Gastrocnemius medialis (tissue), 4 donors: ENCODE data around the gene MYL5. TPM values are rescaled to one million over a fixed set of nuclear protein-coding genes. Genes with fewer than 3 reads are reported as not detected.

Experiments used
- ATAC-seq, 2 donors: fragments of 150-250 bp; one replicate each; pipeline ENCODE4 v1.9.1; 2016
- DNase-seq, 2 donors: peaks; one replicate each; pipeline ENCODE4 v3.0.0-alpha.2; 2019
- H3K27ac ChIP-seq, 4 donors: fragments of 200-600 bp; sonication (generic); 1 replicate in 1 of 4; 2 replicates in 3 of 4; pipeline ENCODE4 v1.5.1; 2016 to 2018; ENCODE audit warnings: mild to moderate bottlenecking in 2 of 4, moderate library complexity in 1 of 4
- H3K27me3 ChIP-seq, 3 donors: fragments of 200-600 bp; sonication (generic) in 2 of 3; 1 replicate in 1 of 3; 2 replicates in 2 of 3; pipeline versions ENCODE4 v1.5.1 to v1.6.0; 2016 to 2019; ENCODE audit warnings: mild to moderate bottlenecking in 1 of 3, moderate library complexity in 1 of 3
- H3K36me3 ChIP-seq, 2 donors: fragments of 200-600 bp; sonication (generic) in 1 of 2; one replicate each; pipeline ENCODE4 v1.5.1; 2017 to 2018
- H3K4me1 ChIP-seq, 2 donors: fragments of 200-600 bp; sonication (generic) in 1 of 2; one replicate each; pipeline ENCODE4 v1.5.1; 2016 to 2017; ENCODE audit warnings: mild to moderate bottlenecking in 2 of 2
- H3K4me3 ChIP-seq, 4 donors: fragments of 200-600 bp; sonication (generic) in 3 of 4; 1 replicate in 1 of 4; 2 replicates in 3 of 4; pipeline ENCODE4 v1.5.1; 2016 to 2019; ENCODE audit warnings: mild to moderate bottlenecking in 2 of 4
- H3K9me3 ChIP-seq, 3 donors: fragments of 200-600 bp; sonication (generic) in 2 of 3; 1 replicate in 1 of 3; 2 replicates in 2 of 3; pipeline ENCODE4 v1.5.1; 2016 to 2019
- CTCF ChIP-seq, 5 experiments: fragments of 450-650 bp in 3 of 5; fragments of 200-600 bp in 2 of 5; sonication (generic) in 2 of 5; IDR thresholded peaks in 4 of 5; conservative IDR thresholded peaks in 1 of 5; 1 replicate in 4 of 5; 2 replicates in 1 of 5; pipeline ENCODE4 v1.5.1; 2016 to 2019; ENCODE audit warnings: antibody characterized with exemption in 5 of 5, mild to moderate bottlenecking in 3 of 5, moderate library complexity in 3 of 5
- POLR2A ChIP-seq, 2 donors: fragments of 450-650 bp; IDR thresholded peaks; one replicate each; pipeline ENCODE4 v1.6.1; 2017; ENCODE audit warnings: antibody characterized with exemption in 2 of 2, mild to moderate bottlenecking in 2 of 2, moderate library complexity in 2 of 2
- in situ Hi-C, 4 donors: fragments of 200-750 bp; cut with MboI; loops; one replicate each; pipeline versions ENCODE4 v1.15.0 to v1.8.0; 2017; ENCODE audit warnings: low sequenced_read_pairs in 4 of 4
- intact Hi-C: fragments of 100-400 bp; cut with DNase I; formaldehyde crosslinking; loops from one replicate; pipeline ENCODE4 v1.15.1; 2023; ENCODE audit warnings: low total_unique reads
- total RNA-seq, 4 donors: library from RNA; depleted of rRNA; stranded (reverse); fragments of >200 nt; gene quantifications; one replicate each; pipeline versions ENCODE4 v1.1.0 to v1.2.3, GENCODE V29; 2016

The MYL5 gene
- total RNA-seq, 4 donors from 2014 or later, result 1.3 to 20.3 (median 3.6) TPM

GRCh38 chr4:629636-629914, 44.8 kb upstream of the MYL5 start:
- Histone ChIP-seq H3K4me1 (no peaks in the 10 kb centered on the region), H3K27me3 (peaks cover 0 to 9% (median 6%) of the 10 kb centered on the region in 3 donors), H3K27ac (no peak overlapping the region), H3K4me3 (no peak overlapping the region), H3K36me3 (no peaks in the 10 kb centered on the region), H3K9me3 (no peaks in the 10 kb centered on the region)
- ATAC-seq (no peak), DNase-seq (no peak)
- in situ Hi-C loops, result no loop called here
- intact Hi-C loops, result no loop called here
- TF ChIP-seq POLR2A (IDR thresholded peaks at IDR 0.05), result no peak
- TF ChIP-seq CTCF (IDR thresholded peaks at IDR 0.05 in 4 of 5, conservative IDR thresholded peaks at IDR 0.05 in 1 of 5), result no peak

GRCh38 chr4:629915-630641, 44.3 kb upstream of the MYL5 start:
- Histone ChIP-seq H3K4me1 (no peaks in the 10 kb centered on the region), H3K27me3 (peaks cover 0 to 9% (median 6%) of the 10 kb centered on the region in 3 donors), H3K27ac (no peak overlapping the region), H3K4me3 (no peak overlapping the region), H3K9me3 (no peaks in the 10 kb centered on the region), H3K36me3 (no peaks in the 10 kb centered on the region)
- ATAC-seq (no peak), DNase-seq (no peak)
- TF ChIP-seq CTCF (IDR thresholded peaks at IDR 0.05 in 4 of 5, conservative IDR thresholded peaks at IDR 0.05 in 1 of 5), result no peak
- no peak for TF ChIP-seq POLR2A (IDR thresholded peaks at IDR 0.05)
- intact Hi-C loops, result no loop called here
- in situ Hi-C loops, result no loop called here

GRCh38 chr4:630656-631055, 43.7 kb upstream of the MYL5 start:
- TF ChIP-seq POLR2A (IDR thresholded peaks at IDR 0.05), result no peak
- no peak for TF ChIP-seq CTCF (IDR thresholded peaks at IDR 0.05 in 4 of 5, conservative IDR thresholded peaks at IDR 0.05 in 1 of 5)
- no peaks in the 10 kb centered on the region for H3K4me1 ChIP-seq
- peaks cover 0 to 9% (median 6%) of the 10 kb centered on the region in 3 donors for H3K27me3 ChIP-seq
- H3K9me3 ChIP-seq, result no peaks in the 10 kb centered on the region
- intact Hi-C loops, result no loop called here
- no peaks in the 10 kb centered on the region for H3K36me3 ChIP-seq
- DNase-seq (no peak), ATAC-seq (no peak)
- H3K4me3 ChIP-seq, result no peak overlapping the region
- H3K27ac ChIP-seq, result no peak overlapping the region
- in situ Hi-C loops, result no loop called here

- no peak for TF ChIP-seq POLR2A (IDR thresholded peaks at IDR 0.05)
- TF ChIP-seq CTCF (IDR thresholded peaks at IDR 0.05 in 4 of 5, conservative IDR thresholded peaks at IDR 0.05 in 1 of 5), result no peak
- intact Hi-C loops (no loop called here), in situ Hi-C loops (no loop called here)
- ATAC-seq, result no peak
- DNase-seq, result no peak
- H3K27ac ChIP-seq, result no peak overlapping the region
- no peaks in the 10 kb centered on the region for H3K36me3 ChIP-seq
- H3K27me3 ChIP-seq, result peaks cover 0 to 5% (median 2%) of the 10 kb centered on the region in 3 donors
- no peak overlapping the region for H3K4me3 ChIP-seq
- no peaks in the 10 kb centered on the region for H3K9me3 ChIP-seq
- no peaks in the 10 kb centered on the region for H3K4me1 ChIP-seq
Measured at GRCh38 chr4:632196-632790, 42.0 kb upstream of the MYL5 start.
